Uterus (tissue), 4 donors: ENCODE data around the gene RPP14. TPM values are rescaled to one million over a fixed set of nuclear protein-coding genes. Genes with fewer than 3 reads are reported as not detected.
A peak's percentile ranks its signal among the peaks of the same experiment; 100 is the strongest.

Experiments used
- DNase-seq, 2 donors: peaks; one replicate each; pipeline ENCODE4 v3.0.0-alpha.2; 2019 to 2020
- H3K27ac ChIP-seq, 2 donors: fragments of 200-600 bp; sonication (generic); 1 replicate in 1 of 2; 2 replicates in 1 of 2; pipeline ENCODE4 v1.5.1; 2016 to 2018
- H3K27me3 ChIP-seq, 2 donors: fragments of 200-600 bp; sonication (generic); one replicate each; pipeline ENCODE4 v1.5.1; 2018 to 2019; ENCODE audit warnings: control low read depth in 1 of 2
- H3K36me3 ChIP-seq, 2 donors: fragments of 200-600 bp; sonication (generic); one replicate each; pipeline ENCODE4 v1.5.1; 2019; ENCODE audit warnings: control low read depth in 1 of 2
- H3K4me1 ChIP-seq, 2 donors: fragments of 200-600 bp; sonication (generic); one replicate each; pipeline ENCODE4 v1.5.1; 2018 to 2019; ENCODE audit warnings: control low read depth in 1 of 2
- H3K4me3 ChIP-seq, 2 donors: fragments of 200-600 bp; sonication (generic); 1 replicate in 1 of 2; 2 replicates in 1 of 2; pipeline ENCODE4 v1.5.1; 2018 to 2019; ENCODE audit warnings: mild to moderate bottlenecking in 1 of 2
- H3K9me3 ChIP-seq, 2 donors: fragments of 200-600 bp; sonication (generic); one replicate each; pipeline ENCODE4 v1.5.1; 2019; ENCODE audit warnings: control low read depth in 1 of 2
- POLR2A ChIP-seq, 2 donors: fragments of 450-650 bp; IDR thresholded peaks; one replicate each; pipeline ENCODE4 v1.6.1; 2016; ENCODE audit warnings: antibody characterized with exemption in 2 of 2, mild to moderate bottlenecking in 1 of 2, moderate library complexity in 1 of 2
- intact Hi-C: fragments of 100-400 bp; cut with DNase I; formaldehyde crosslinking; loops from one replicate; pipeline ENCODE4 v1.15.1; 2023; ENCODE audit warnings: low total_unique reads
- total RNA-seq, 4 donors: library from RNA; depleted of rRNA in 3 of 4; stranded (reverse); fragments of >200 nt in 3 of 4; gene quantifications; one replicate each; pipeline versions ENCODE4 v1.1.0 to v1.2.4, GENCODE V29; 2014 to 2023
- TF ChIP-seq, protein P1 (sequence below), 4 experiments: fragments of 200-600 bp in 2 of 4; fragments of 450-650 bp in 2 of 4; sonication (generic) in 2 of 4; IDR thresholded peaks; one replicate each; pipeline ENCODE4 v1.5.1; 2016 to 2019; ENCODE audit warnings: antibody characterized with exemption in 4 of 4, mild to moderate bottlenecking in 2 of 4, moderate library complexity in 1 of 4
- donor health status: DM: yes; HTN: yes; CAD: no.

The RPP14 gene
- total RNA-seq, 4 donors from 2014 or later, result 1.5 to 26.7 (median 9.7) TPM

DNA sequence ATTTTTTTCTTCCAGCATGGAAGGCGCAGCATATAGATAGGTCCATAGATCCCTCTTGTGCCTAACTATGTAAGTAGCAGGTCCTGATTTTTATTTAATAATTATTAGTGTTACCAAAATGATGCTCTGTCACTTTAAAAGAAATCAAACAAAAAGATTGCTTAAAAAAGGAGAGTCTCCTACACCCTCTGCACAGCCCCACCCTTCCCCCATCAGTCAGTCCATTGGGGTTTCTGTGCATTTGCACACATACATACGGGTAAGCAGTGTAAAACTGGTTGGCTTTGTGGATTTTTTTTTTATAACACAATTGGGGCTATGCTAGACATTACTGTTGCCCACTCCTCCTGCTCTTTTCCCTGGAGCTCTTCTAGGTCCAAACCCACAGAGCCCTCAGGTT is 7.0 kb upstream of the RPP14 start:
- intact Hi-C loops, result no loop called here
- Histone ChIP-seq H3K4me3 (no peak overlapping the region), H3K9me3 (no peaks in the 10 kb centered on the region), H3K36me3 (no peaks in the 10 kb centered on the region), H3K27me3 (no peaks in the 10 kb centered on the region), H3K27ac (no peak overlapping the region), H3K4me1 (no peaks in the 10 kb centered on the region)
- no peak for TF ChIP-seq POLR2A (IDR thresholded peaks at IDR 0.05)
- TF ChIP-seq, protein P1, sequence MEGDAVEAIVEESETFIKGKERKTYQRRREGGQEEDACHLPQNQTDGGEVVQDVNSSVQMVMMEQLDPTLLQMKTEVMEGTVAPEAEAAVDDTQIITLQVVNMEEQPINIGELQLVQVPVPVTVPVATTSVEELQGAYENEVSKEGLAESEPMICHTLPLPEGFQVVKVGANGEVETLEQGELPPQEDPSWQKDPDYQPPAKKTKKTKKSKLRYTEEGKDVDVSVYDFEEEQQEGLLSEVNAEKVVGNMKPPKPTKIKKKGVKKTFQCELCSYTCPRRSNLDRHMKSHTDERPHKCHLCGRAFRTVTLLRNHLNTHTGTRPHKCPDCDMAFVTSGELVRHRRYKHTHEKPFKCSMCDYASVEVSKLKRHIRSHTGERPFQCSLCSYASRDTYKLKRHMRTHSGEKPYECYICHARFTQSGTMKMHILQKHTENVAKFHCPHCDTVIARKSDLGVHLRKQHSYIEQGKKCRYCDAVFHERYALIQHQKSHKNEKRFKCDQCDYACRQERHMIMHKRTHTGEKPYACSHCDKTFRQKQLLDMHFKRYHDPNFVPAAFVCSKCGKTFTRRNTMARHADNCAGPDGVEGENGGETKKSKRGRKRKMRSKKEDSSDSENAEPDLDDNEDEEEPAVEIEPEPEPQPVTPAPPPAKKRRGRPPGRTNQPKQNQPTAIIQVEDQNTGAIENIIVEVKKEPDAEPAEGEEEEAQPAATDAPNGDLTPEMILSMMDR (IDR thresholded peaks at IDR 0.05), result no peak
- no peak for DNase-seq

DNA sequence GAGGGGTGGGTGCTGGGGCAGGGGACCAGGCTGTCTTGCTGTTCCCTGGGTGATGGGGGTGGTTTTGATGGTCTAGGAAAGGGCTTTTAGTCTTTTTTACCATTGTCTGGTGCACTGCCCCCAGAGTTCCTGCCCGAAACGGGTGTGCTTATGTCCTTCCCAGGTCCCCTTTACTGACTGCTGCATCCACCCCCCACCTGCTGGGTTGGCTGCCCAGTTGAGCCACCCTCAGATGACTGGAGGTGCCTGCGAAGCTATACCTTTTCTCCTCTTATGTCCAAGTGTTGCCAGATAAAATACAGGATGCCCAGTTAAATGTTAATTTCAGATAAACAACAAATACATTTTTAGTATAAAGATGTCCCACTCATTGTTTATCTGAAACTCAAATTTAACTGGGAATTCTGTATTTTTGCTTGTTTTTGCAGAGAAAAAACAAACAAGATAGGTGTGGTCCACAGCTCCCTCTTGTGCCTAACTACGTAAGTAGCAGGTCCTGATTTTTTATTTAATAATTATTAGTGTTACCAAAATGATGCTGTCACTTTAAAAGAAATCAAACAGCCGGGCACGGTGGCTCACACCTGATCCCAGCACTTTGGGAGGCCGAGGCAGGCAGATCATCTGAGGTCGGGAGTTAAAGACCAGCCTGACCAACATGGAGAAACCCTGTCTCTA is 6.1 kb upstream of the RPP14 start:
- intact Hi-C loops, result loop anchor here (5.0 kb wide), 1 partner anchor 123 kb away; no protein-coding TSS in a partner anchor
- Histone ChIP-seq H3K27me3 (no peaks in the 10 kb centered on the region), H3K4me3 (no peak overlapping the region), H3K27ac (no peak overlapping the region), H3K36me3 (no peaks in the 10 kb centered on the region), H3K9me3 (no peaks in the 10 kb centered on the region), H3K4me1 (no peaks in the 10 kb centered on the region)
- DNase-seq, result no peak
- TF ChIP-seq, protein P1 (IDR thresholded peaks at IDR 0.05), result peak; percentile 48 to 71 (median 61)
- no peak for TF ChIP-seq POLR2A (IDR thresholded peaks at IDR 0.05)

DNA sequence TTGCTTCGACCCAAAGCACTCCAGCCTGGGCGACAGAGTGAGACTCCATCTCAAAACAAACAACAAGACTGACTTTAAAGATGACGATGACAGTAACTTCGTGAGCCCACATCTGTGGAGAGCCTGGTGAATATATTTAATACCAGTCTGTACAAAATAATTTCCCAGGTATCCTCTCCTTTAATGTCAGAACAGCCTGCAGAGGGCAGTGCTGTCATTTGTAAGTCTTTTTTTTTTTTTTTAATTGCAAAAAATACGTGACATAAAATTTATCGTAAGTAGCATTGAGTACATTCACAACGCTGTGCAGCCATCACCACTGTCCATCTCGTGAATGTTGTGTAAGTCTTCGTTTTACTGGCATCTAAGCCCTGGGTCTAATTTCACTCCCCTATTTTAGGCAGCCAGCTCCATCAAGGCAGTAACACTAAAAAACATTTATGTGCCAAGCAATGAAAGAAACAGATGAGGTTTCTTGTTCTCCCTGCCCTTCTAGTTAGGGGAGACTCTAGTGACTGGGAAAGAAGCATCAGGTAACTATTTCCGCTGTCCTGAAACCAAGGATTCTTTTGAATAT is 1.7 kb downstream of the RPP14 start:
- Histone ChIP-seq H3K27me3 (no peaks in the 10 kb centered on the region), H3K9me3 (no peaks in the 10 kb centered on the region), H3K27ac (peak overlapping the region; percentile 94 to 99), H3K4me1 (peaks cover 8 to 14% of the 10 kb centered on the region in 2 donors), H3K36me3 (no peaks in the 10 kb centered on the region), H3K4me3 (peak overlapping the region; percentile 59 to 99)
- intact Hi-C loops, result no loop called here
- TF ChIP-seq, protein P1 (IDR thresholded peaks at IDR 0.05), result peak; percentile 19 to 24 (median 22)
- TF ChIP-seq POLR2A (IDR thresholded peaks at IDR 0.05), result no peak
- DNase-seq, result no peak

- TF ChIP-seq, protein P1 (IDR thresholded peaks at IDR 0.05), result no peak
- no peak for TF ChIP-seq POLR2A (IDR thresholded peaks at IDR 0.05)
- no peak overlapping the region for H3K27ac ChIP-seq
- no peaks in the 10 kb centered on the region for H3K9me3 ChIP-seq
- H3K27me3 ChIP-seq, result no peaks in the 10 kb centered on the region
- intact Hi-C loops, result no loop called here
- H3K4me3 ChIP-seq, result peak overlapping the region in 1 of 2 donors; percentile 59
- H3K36me3 ChIP-seq, result no peaks in the 10 kb centered on the region
- peaks cover 8 to 14% of the 10 kb centered on the region in 2 donors for H3K4me1 ChIP-seq
- peak in 1 of 2 donors; percentile 40 for DNase-seq
Observed at GRCh38 chr3:58308728-58309127, 2.7 kb downstream of the RPP14 start.

DNA sequence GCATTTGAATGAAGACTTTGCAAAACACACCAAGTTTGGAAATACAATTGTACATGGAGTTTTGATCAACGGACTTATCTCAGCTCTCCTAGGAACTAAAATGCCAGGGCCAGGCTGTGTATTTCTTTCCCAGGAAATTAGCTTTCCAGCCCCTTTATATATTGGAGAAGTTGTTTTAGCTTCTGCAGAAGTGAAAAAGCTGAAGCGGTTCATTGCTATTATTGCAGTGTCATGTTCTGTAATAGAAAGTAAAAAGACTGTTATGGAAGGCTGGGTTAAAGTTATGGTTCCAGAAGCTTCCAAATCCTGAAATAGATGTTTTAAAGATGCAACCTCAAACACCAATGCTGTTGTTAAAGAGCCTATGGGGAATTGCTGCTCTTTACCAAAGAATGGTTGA is 11.8 kb downstream of the RPP14 start:
- Histone ChIP-seq H3K27ac (no peak overlapping the region), H3K4me1 (no peaks in the 10 kb centered on the region), H3K9me3 (no peaks in the 10 kb centered on the region), H3K27me3 (no peaks in the 10 kb centered on the region), H3K4me3 (no peak overlapping the region), H3K36me3 (no peaks in the 10 kb centered on the region)
- intact Hi-C loops, result no loop called here
- no peak for TF ChIP-seq POLR2A (IDR thresholded peaks at IDR 0.05)
- TF ChIP-seq, protein P1 (IDR thresholded peaks at IDR 0.05), result no peak
- no peak for DNase-seq
